ENCODE measurements around the gene UBE2J2. TPM values are rescaled to one million over a fixed set of nuclear protein-coding genes. Genes with fewer than 3 reads are reported as not detected.

Gene UBE2J2
- total and polyA plus RNA-seq, 2 donors (not counting 3 experiments of a cell fraction or from before 2014, with no cell fraction given): 60.7 to 80.7 TPM

DNA sequence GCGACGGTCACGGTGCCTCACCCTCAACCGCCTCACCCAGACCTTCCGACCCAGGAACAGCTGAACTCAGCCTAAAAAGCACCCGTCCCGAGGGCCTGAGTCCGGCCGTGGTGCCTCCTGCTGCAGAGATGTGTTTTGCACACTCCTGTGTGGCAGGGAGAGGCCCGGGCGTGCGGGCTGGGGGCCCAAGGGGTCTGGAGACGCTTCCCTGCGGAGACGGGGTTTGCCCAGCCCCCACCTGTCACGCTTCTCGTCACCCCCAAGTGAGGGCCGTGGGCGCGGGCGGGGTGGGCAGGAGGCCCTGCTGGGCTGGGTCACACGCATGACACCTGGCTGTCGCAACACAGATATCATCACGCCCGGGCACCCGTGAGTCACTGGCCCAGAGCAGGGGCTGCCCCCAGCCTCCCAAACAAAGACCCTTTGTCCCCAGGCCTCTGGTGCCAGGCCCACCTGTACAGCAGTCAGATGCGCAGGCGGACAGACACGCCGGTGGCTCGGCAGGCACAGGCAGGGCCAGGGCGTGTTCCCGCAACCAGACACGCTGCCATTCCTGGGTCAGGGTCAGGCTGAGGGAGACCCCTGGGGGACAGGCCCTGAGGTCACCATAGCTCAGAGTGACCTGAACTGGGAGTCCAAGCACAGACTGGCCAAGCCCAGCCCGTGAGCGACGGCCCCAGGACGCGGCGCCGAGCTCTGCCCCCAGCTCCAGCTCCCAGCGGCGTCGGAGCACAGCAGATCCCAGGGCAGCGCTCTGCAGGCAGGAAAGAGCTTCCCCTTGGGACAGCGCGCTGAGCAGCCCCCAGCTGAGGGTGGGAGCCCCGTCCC, 35.6 kb downstream of the UBE2J2 start:
- Histone ChIP-seq H2AFZ (ENCODE audit: low read depth, low read length) (no peak overlapping the region), H3K9me3 (replicated peaks; ENCODE audit: control insufficient read depth, insufficient read depth, low read length) (no peaks in the 10 kb centered on the region), H3K4me3 (replicated peaks in 1 of 3; ENCODE audit: insufficient read depth in 1 of 3, low read depth in 1 of 3, low read length in 3 of 3) (no peak overlapping the region), H4K20me1 (replicated peaks; ENCODE audit: control insufficient read depth, extremely low read depth, insufficient read depth, low read length) (no peaks in the 10 kb centered on the region), H3K27me3 (ENCODE audit: control insufficient read depth in 2 of 2, insufficient read depth in 2 of 2, low read length in 2 of 2) (no peaks in the 10 kb centered on the region), H3K9ac (replicated peaks; ENCODE audit: extremely low read depth, insufficient read depth, low read length) (no peak overlapping the region), H3K4me2 (ENCODE audit: insufficient read depth, low read length) (no peak overlapping the region), H3K27ac (ENCODE audit: insufficient read depth, low read depth, low read length) (no peak overlapping the region), H3K36me3 (ENCODE audit: control insufficient read depth in 2 of 2, extremely low read depth in 1 of 2, insufficient read depth in 2 of 2, low read length in 2 of 2) (no peaks in the 10 kb centered on the region), H3K79me2 (ENCODE audit: control insufficient read depth, insufficient read depth, low read length) (peaks cover 14% of the 10 kb centered on the region), H3K9me1 (replicated peaks; ENCODE audit: control insufficient read depth, extremely low read depth, insufficient read depth, low read length) (no peaks in the 10 kb centered on the region), H3K4me1 (ENCODE audit: control insufficient read depth, extremely low read depth, insufficient read depth, low read length) (no peaks in the 10 kb centered on the region)
- no peak for FAIRE-seq
- CTCF ChIA-PET: interaction anchor here (1.1 to 1.3 kb wide), 2 partner anchors 52 to 116 kb away, joined by 3 to 9 read pairs; no protein-coding TSS in a partner anchor
- POLR2A ChIA-PET: no interaction called here
- intact Hi-C loops (cut with micrococcal nuclease) (no loop called here), dilution Hi-C loops (cut with MboI; ENCODE audit: extremely low pct_ligation_motif_present, low sequenced_read_pairs) (no loop called here)
- no TSS peak for BruUV-seq (replicated peaks)
- TF ChIP-seq, protein P1, sequence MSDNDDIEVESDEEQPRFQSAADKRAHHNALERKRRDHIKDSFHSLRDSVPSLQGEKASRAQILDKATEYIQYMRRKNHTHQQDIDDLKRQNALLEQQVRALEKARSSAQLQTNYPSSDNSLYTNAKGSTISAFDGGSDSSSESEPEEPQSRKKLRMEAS (IDR thresholded peaks at IDR 0.05; ENCODE audit: insufficient read depth, insufficient read length): no peak
- TF ChIP-seq, protein P2, sequence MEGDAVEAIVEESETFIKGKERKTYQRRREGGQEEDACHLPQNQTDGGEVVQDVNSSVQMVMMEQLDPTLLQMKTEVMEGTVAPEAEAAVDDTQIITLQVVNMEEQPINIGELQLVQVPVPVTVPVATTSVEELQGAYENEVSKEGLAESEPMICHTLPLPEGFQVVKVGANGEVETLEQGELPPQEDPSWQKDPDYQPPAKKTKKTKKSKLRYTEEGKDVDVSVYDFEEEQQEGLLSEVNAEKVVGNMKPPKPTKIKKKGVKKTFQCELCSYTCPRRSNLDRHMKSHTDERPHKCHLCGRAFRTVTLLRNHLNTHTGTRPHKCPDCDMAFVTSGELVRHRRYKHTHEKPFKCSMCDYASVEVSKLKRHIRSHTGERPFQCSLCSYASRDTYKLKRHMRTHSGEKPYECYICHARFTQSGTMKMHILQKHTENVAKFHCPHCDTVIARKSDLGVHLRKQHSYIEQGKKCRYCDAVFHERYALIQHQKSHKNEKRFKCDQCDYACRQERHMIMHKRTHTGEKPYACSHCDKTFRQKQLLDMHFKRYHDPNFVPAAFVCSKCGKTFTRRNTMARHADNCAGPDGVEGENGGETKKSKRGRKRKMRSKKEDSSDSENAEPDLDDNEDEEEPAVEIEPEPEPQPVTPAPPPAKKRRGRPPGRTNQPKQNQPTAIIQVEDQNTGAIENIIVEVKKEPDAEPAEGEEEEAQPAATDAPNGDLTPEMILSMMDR (IDR thresholded peaks at IDR 0.05; ENCODE audit: extremely low read depth in 1 of 2, insufficient read depth in 1 of 2, low read depth in 1 of 2, low read length in 2 of 2): no peak
- TF ChIP-seq POLR2A (IDR thresholded peaks at IDR 0.05; ENCODE audit: low read depth, low read length) (no peak), GATA2 (IDR thresholded peaks at IDR 0.05; ENCODE audit: insufficient read depth, insufficient read length, low read depth, low read length) (no peak), JUN (IDR thresholded peaks at IDR 0.05; ENCODE audit: borderline replicate concordance, insufficient read depth, insufficient read length, low read depth) (no peak), FOS (IDR thresholded peaks at IDR 0.05; ENCODE audit: borderline replicate concordance, insufficient read depth, low read length) (no peak), POLR2AphosphoS5 (IDR thresholded peaks at IDR 0.05; ENCODE audit: insufficient read depth, low read depth, low read length) (no peak)
- DNase-seq (ENCODE audit: low read depth, low spot score): no peak
